SHP77 treated with DMSO at 0.1 percent for 48 hours (cell line): ENCODE results near the gene DEFB110.

ENCODE experiments used
- DNase-seq: peaks from one replicate; lab custom pipeline; 2025; lab: John Stamatoyannopoulos, UW

DEFB110 gene

GRCh38 chr6:50021894-50022293 is at the start of gene DEFB110:
TSS of gene DEFB110 (minus strand) at chr6:50021994. CDS start at chr6:50021935, 59 bp downstream.
- no peak for DNase-seq

GRCh38 chr6:50070101-50070500 is 48.3 kb upstream of the DEFB110 start:
- no peak for DNase-seq

- no peak for DNase-seq
Observed at GRCh38 chr6:50062051-50062450, 40.3 kb upstream of the DEFB110 start.

- DNase-seq = no peak
Observed at GRCh38 chr6:50056242-50056641, 34.4 kb upstream of the DEFB110 start.

- no peak for DNase-seq
Observed at GRCh38 chr6:50049829-50050228, 28.0 kb upstream of the DEFB110 start, which contains the start of gene DEFB112. TSS of gene DEFB112 (minus strand) at chr6:50049929. CDS start at chr6:50049869, 60 bp downstream.

GRCh38 chr6:50047026-50047425 is 25.2 kb upstream of the DEFB110 start:
- no peak for DNase-seq

- DNase-seq = peak; percentile 65
Observed at GRCh38 chr6:50030777-50031562, 9.2 kb upstream of the DEFB110 start.

- no peak for DNase-seq
Observed at GRCh38 chr6:50030350-50030749, 8.6 kb upstream of the DEFB110 start.

- no peak for DNase-seq
Observed at GRCh38 chr6:50025258-50025657, 3.5 kb upstream of the DEFB110 start.

- no peak for DNase-seq
Observed at GRCh38 chr6:50007819-50008218, 14.0 kb downstream of the DEFB110 start.

GRCh38 chr6:50003139-50003538 is 18.7 kb downstream of the DEFB110 start:
- no peak for DNase-seq

- DNase-seq = no peak
Observed at GRCh38 chr6:49995278-49995677, 26.5 kb downstream of the DEFB110 start.

GRCh38 chr6:49988900-49989299 is 32.9 kb downstream of the DEFB110 start:
- no peak for DNase-seq

GRCh38 chr6:49987749-49988148 is 34.0 kb downstream of the DEFB110 start:
- DNase-seq = no peak

GRCh38 chr6:49986551-49986950 is 35.2 kb downstream of the DEFB110 start:
- DNase-seq = no peak

GRCh38 chr6:49982046-49982445 is 39.7 kb downstream of the DEFB110 start:
- DNase-seq = no peak

- DNase-seq = no peak
Observed at GRCh38 chr6:49980898-49981297, 40.9 kb downstream of the DEFB110 start.

- DNase-seq = no peak
Observed at GRCh38 chr6:49979584-49979983, 42.2 kb downstream of the DEFB110 start.

- DNase-seq = no peak
Observed at GRCh38 chr6:49978332-49979226, 43.2 kb downstream of the DEFB110 start.

- no peak for DNase-seq
Observed at GRCh38 chr6:49969605-49970004, 52.2 kb downstream of the DEFB110 start, which contains the start of gene DEFB113. TSS of gene DEFB113 (minus strand) at chr6:49969625. CDS start at chr6:49969625, 0 bp downstream.
